HG02938 (cell line): Measurements from ENCODE around the gene LOX.
"Not testable (repeated sequence)": the region's sequence is repeated elsewhere in the genome, so short reads cannot be mapped to it uniquely, and the experiment has no call there.

ENCODE experiments used
- ATAC-seq: cut with Tn5 transposase; IDR thresholded peaks from one replicate; pipeline ENCODE4 v1.9.1; 2021; ENCODE audit warnings: mild to moderate bottlenecking, moderate library complexity; ENCODE audit not compliant: unreplicated experiment

The LOX gene

DNA sequence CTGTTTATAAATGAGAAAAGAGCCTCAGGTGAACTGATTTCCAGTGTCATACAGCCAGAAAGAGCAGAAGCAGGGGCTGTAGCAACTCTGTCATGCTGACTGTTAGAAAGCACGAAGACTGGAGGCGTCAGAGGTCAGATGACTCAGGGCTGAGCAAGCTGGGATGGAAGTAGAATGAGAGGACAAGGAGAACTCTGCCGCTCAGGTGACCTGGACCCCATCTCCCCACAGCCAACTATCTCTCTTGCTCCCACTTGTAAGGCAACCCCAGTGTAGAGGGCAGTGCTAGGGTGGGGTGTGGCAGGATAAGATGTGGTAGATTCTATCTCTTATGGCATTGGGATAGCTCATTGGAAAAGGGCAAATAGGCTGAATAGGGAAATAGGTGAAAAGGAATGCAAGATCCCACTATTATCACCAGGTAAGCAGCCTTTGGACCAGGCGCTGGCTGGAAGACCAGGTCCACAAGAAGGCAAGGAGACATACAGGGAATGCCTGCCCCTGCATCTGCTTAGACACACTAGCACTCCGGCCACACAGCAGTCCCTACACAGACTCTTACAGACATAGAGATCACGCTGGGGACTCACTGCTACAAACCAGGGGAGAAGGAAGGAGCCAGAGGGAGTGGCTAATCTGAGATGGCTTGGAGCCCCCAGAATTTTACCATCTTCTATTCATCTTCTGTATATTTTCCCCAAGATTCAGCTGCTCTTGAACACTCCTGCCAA, 21.2 kb upstream of the LOX start:
- no peak for ATAC-seq

DNA sequence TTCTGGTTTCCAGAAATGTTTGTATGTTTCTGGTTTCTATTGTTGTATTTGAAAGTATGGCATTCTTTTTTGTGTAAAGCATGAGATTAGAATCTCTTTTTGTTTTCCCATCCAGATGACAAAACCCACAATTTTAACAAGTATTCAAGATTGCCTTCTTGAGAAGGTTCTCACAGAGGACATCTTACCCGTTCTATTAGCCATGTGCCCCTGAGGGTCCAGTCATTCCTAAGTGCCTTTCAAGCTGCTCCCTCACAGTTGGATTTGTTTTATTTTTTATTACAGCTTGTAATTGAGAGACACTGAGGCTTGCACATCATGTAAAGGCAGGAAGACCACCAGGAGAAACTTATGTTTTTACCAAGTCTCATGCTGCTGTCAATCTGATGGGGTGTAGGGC, 19.3 kb upstream of the LOX start:
- no peak for ATAC-seq

DNA sequence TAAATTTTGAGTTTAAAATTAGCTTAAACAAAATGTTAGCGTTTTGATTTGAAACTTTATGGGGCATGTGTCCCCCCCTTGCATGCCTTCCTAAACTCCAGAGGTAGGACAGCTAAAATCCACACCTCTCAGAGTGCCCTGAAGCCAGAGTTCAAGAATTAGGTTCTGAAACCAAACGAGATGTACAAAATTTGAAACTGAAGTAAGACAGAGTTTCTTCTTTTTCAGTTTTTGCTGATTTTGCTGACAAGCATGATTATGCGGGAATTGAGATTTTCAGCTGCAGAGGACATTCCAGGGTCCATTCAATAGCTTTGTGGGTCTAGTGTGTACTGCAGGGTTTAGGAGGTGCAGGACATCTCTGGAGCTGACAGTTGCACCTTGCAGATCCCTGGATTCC, 17.1 kb upstream of the LOX start:
- no peak for ATAC-seq

DNA sequence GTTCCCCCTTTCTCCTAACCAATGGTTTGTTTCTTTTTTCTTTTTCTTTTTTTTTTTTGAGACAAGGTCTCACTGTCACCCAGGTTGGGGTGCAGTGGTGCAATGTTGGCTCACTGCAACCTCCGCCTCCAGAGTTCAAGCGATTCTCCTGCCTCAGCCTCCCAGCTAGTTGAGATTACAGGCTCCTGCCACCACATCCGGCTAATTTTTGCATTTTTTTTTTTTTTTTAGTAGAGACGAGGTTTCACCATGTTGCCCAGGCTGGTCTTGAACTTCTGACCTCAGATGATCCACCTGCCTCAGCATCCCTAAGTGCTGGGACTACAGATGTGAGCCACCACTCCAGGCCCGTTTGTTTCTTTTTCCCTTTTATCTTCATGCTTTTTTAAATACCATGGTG, 16.2 kb upstream of the LOX start:
- not testable (repeated sequence) for ATAC-seq

DNA sequence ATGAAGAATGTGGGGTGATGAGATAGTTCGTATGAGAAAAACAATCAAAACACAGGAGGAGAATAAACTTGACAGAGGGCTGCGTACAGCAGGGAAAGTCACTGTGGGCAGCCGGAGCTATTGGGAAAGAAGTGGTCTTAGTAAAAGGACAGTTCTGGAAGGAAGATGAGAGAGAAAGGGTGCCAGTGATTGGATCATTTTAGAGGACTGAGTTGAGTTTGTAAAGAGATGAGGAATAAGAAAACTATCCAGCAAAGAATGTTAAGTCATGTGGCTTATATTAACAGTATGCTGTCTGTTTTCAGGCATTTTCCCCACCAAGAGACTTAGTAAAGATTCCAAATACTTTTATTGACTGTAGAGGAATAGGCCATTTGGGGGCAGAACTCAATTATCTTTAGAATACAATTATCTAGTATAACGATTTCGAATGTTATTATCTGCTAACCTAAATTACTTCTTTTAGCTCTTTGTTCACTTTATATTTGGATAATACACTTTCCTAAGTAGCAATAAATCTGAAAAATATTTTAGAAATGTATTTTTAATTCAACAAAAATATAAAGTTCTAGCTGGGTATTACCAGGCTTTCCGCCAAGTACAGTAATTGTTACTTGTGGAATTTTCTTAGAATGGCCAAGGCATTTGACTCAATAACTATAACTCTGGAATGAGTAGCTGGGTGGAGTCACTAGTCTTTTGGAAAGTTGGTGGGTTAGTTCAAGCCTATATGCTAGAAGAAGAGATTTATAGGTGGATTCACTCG, 15.5 kb upstream of the LOX start:
- no peak for ATAC-seq

DNA sequence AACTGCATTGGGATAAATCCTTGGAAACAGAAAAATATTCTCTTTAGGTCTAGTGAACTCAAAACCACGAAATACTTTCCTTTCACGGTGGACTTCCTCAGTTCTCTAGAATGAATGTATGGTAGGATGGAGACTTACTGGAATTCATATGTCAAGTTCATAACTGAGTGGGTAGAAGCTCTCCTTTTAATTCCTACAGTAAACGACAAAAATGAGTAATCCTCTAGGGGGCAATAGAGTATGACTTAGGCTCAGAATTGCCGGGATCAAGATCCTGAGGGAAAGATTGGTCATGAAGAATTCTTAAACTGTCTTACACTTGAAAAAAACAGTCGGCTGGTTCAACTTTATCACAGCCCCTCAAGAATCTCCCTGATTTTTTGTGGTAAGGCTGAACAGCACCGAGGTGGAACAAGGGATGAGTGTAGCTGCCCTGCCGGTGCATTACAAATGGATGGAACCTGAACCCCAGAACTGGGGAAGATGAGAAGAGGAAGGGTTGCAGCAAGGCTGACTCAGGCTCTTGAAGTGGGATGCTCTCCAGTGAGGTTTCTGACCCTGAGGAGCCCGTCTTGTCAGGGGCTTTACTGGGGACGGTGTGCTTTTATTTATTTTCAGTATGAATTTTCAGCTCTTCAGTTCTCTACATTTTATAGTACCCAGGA, 14.0 kb upstream of the LOX start:
- ATAC-seq: no peak

DNA sequence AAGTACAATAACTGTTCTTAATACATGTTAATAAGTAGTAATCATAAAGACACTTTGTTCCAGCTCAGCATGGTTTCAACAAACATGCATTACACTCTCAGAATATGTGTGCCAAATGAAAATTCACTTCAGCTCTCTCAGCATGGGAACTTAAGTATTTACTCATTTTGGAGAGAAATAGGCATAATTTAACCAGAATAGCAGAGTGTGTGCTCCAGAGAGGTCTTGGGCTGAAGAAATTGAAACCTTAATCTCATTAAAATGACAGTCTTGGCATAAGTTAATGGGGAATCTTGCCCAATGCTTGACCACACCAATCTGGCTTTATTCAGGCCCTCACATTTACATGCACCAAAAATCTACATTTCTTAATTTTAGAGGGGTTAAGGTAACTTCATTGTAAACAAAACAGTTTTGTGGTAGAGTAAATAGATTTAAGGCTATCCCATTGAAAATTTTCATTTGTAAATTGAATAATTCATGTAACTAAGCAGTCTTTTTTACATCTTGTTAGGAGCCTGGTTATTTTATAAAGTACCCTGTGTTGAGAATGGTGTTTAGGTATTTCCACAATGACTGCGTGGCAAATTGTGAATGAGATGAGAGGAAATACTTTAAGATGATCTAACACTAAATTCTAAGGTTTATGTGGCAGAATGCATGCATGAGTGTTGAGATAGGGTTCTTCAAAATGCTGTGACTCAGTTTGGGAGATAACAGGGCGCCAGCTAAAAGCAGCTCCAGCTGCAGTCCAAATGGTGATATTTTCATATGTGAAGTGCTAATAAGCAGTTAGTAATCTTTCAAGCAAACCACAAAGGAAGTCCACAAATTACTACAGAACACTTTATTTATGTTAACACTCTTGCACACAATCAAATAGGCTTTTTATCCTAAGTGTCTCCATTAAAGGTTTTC, 11.3 kb upstream of the LOX start:
- ATAC-seq: no peak

DNA sequence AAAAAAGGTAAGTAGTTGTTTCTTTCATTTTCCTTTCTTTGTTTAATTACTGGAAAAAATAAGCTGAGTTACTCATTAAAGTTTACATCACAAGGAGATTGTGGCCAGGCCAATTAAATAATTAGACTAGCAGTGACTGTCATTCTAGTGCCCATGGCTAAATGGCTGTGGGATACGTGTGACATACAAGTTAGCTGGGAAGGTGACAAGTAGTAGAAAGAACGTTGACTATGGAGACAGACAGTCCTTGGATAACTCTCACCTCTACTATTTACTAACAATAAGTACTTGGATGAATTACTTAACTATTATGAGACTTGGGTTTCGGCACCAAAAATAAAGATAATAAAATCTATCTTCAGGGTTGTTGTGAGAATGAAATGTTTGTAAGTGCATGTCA, 7.0 kb upstream of the LOX start:
- ATAC-seq: no peak

DNA sequence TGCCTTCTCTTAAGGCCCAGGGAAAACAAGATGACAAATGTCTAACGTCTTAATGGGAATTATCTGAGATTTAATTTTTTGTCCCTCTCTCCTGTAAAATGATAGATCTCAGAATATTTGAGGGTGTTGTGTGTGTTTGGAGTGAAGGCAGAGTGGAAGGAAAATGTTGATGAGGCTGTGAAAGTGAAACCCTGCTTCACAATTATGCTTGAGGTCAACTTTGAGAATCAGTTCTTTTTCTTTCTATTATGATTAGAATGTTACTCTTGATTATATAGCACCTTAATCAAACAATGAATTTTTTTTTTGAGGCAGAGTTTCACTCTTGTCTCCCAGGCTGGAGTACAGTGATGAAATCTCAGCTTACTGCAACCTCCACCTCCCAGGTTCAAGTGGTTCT, 5.5 kb upstream of the LOX start:
- ATAC-seq: peak; percentile 49

DNA sequence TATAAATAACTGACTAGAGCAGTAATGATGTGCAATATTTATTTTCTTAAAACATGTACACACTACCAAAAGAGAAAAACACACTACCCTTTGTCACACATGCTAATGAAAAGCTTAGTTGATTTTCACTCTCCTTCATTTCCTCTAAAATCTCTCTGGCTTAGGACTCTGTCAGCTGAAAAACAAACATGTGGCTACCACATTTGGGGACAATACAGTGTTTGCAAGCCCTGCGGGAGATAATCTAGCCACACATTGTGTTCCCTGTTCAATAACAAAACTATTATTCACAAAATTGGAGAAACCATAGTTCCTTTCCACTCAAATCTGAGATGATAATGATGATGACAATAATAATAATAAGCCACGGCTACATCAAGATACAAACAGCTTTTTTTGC, 3.5 kb upstream of the LOX start:
- ATAC-seq: no peak

DNA sequence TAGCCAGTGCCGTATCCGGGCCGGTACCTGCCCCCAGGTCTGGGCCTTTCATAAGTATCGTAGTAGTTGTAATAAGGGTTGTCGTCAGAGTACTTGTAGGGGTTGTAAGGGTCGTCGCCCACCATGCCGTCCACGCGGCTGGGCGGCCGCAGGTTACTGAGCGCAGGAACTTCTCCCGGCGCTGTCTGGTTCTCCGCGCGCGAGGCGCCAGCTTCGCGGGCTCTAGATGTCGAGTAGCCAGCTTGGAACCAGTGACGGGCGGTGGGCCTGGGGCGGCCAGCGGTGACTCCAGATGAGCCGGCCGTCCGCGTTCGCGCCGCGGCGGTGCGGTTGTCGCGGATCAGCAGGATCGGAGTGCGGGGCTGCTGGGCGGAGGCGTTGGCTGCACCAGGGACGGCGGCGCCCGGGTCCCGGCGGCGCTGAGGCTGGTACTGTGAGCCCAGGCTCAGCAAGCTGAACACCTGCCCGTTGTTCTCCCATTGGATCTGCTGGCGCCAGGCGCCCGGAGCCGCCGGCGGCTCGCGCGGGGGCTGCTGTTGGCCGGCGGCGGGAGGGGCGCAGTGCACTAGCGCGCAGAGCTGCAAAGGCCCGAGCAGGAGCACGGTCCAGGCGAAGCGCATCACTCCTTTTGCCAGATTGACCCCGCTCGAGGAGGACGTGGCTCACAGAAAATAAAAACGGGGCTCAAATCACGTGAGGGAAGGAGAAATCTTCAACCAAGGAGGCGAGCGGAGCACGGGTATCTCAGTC, 518 bp downstream of the LOX start:
- no peak for ATAC-seq

DNA sequence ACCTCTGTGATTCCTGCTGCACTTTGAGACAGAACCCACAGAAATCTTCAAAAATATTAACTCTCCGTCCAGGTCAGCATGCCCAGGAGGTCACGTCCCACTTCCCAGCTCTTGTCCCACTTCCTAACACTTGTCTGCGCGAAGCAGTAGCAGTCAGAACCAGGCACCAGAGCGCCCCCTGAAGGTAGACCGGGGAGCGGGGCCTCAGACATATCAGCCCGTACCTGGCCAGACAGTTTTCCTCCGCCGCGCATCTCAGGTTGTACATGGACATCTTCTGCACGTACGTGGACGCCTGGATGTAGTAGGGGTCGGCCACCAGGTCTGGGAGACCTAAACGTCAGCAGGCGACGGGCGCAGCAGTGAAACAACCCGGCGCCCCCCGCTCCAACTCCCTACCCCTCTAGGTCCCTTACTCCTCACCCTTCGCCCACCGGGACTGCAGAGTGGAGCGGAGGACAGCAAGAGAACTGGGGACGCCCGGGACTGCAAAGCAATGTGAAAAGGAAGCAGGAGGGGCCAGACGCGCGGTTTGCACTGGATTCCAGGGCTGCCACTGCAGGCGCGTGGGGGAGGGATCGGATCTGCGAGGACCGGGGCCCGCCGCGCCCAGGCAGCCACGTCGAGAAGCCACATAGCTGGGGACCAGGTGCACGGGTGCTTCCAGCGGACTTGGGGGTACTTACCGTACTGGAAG, 1.2 kb downstream of the LOX start:
- peak; percentile 41 for ATAC-seq

DNA sequence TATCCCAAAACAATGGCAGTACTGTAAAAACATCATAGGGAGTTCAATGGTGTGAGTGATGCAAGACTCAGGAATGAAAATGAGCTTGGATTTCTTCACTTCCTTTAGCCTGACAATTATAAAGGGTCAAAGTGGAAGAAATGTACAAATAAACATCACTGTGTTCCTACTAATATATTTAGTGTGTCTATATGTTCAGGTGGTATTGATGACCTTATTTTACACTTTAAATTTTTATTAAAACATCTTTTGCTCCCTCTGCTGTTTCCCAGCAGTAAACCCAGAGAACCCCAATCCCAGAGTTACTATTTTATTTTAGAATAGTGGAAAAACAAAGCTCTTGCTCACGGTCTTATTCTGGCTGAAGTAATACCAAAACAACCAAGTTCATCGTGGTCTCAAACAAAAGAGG, 2.0 kb downstream of the LOX start:
- no peak for ATAC-seq

DNA sequence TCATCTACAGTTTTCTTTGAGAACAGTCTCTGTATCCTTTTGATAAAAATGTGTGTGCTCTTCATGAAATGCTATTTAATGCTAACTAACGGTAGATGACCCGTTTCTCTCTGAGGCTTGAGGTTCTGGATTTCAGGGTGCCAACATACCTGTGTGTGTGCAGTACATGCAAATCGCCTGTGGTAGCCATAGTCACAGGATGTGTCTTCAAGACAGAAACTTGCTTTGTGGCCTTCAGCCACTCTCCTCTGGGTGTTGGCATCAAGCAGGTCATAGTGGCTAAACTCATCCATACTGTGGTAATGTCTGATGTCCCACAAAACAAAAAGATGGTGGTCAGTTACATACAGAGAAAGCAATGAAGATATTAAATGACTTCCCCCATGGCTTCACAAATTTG, 4.2 kb downstream of the LOX start:
- no peak for ATAC-seq

DNA sequence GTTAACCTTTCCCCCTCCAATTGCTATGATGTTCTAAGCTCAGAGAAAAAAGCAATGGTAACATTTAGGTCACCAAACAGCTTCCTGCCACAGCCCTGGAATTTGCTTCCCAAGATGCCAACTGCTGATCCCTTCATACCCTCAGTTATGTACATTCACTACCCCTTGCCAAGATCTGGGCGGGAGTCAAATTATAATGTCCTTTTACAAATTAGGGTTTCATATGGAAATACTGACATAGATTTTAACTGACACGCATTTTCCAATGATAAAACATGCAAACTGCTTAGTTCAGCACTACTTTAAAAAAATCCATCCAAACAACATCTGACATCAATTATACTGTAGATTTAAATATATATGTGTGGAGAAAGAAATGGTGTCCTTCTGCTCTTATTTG, 5.0 kb downstream of the LOX start:
- ATAC-seq: no peak

DNA sequence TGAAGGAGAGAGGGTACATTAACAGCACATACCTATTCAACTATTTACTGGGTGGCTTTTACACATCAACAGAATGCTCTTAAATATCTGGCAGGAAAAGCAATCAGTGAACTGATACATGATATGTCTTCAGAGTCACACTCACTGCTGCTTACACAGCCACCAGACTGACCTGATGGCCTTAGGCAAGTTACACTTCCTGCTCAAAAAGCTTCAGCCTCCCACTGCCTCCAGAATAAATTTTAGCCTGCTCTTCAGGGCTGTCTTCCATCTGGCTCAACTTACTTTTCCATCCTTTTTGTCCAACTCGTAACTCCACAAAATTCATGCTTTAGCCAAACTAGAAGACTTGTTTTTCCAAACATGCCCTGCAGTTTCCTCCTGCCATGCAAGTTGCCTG, 10.7 kb downstream of the LOX start:
- ATAC-seq: no peak

DNA sequence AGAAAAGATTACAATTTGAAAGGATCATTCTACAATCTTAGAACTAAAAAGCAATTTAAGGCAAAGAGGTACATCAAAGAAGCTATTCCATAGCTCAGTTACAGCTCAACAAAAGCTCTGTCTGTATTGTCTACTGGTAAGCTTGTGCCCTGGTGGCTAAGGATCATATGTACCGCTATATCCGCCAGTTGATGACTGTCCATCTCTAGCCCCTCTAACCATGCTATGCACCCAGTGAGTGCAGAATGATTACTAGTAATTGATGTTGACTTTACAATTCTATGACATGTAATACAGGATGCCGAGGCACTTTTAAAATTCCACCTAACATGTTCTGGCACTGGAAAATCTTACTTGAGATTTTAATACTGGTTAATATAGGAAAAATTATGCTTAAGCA, 13.1 kb downstream of the LOX start:
- ATAC-seq: no peak

DNA sequence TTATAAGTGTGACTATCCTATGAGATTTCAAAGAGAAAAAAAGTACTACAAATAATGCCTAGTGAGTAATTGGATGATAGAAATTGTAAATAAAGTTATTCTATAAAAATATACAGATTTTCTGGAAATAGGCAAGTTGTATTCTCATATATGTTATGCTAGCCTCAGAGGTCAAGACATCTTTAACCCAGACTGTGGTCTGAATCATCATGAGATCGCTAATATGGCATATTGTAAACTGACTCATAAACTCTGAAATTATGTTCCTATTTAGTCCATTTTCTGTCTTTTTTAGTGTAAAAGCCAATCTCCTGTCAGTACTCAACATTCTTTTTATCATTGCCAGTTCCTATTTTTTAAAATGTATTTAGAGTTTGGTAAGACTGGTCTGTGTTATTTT, 14.2 kb downstream of the LOX start:
- ATAC-seq: no peak

DNA sequence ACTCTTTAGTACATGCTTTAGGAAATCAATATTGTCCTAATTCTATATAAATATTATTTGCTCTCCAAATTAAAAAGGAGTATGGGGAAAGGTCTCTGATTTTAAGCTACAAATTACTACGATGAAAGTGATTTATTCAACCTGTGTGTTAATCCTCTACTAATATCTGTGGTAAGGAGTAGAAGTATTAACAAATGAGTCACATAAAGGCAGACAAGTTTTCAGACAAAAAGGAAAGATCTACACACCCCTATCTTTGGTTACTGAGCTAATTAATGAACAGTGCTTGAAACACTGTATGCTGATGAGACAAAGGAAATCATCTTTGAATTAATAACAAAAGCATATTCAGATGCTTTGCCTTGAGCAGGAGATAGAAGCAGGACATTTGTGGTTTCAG, 15.9 kb downstream of the LOX start:
- no peak for ATAC-seq

DNA sequence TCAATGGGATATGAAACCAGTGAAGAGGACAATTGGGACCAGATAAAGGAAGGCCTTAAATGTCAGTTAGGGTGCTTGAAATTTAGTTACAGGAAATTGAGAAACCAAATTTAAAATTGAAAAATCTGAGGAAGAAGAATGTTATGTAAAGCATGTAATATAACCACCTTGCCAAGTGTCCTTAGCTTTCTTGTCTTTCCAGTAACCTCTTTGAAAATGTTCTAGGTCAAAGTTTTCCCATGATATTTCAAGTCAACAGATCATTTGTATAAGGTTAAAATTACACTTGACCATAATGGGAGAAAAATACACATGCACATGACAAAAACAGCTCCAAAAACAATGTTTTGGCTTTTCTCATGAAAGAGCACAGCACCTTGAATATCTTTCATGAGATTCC, 21.1 kb downstream of the LOX start:
- no peak for ATAC-seq
